NB4 (cell line): ENCODE measurements around the gene CALN1.

Experiments
- CTCF ChIP-seq: IDR thresholded peaks from one replicate; pipeline ENCODE4 v1.5.1; 2012; ENCODE audit warnings: low read depth, low read length
- POLR2A ChIP-seq: IDR thresholded peaks from 2 replicates; pipeline ENCODE4 v1.6.1; 2011; ENCODE audit warnings: mild to moderate bottlenecking; ENCODE audit not compliant: insufficient read length; ENCODE audit errors: extremely low read depth
- TF ChIP-seq, protein P1 (sequence below): IDR thresholded peaks from 2 replicates; pipeline ENCODE4 v1.6.1; 2011; ENCODE audit warnings: low read depth, low read length

DNA sequence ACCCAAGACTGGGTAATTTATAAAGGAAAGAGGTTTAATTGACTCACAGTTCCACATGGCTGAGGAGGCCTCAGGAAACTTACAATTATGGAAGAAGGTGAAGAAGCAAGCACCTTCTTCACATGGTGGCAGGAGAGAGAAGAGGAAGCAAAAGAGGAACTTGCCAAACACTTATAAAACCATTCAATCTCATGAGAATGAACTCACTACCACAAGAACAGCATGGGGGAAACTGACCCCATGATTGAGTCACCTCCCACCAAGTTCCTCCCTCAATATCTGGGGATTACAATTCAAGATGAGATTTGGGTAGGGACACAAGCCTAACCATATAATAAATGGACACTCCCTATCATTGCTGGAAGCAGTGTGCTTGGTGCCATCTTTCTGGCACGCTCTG, 506.3 kb downstream of the CALN1 start:
- TF ChIP-seq CTCF = no peak
- TF ChIP-seq POLR2A = no peak
- TF ChIP-seq, protein P1, sequence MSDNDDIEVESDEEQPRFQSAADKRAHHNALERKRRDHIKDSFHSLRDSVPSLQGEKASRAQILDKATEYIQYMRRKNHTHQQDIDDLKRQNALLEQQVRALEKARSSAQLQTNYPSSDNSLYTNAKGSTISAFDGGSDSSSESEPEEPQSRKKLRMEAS = no peak
